Gastrocnemius medialis (tissue), 4 donors: ENCODE results near the gene CAP1. TPM values are rescaled to one million over a fixed set of nuclear protein-coding genes. Genes with fewer than 3 reads are reported as not detected.
"Not testable (repeated sequence)": the region's sequence is repeated elsewhere in the genome, so short reads cannot be mapped to it uniquely, and the experiment has no call there.

ENCODE experiments used
- ATAC-seq, 2 donors: fragments of 150-250 bp; one replicate each; pipeline ENCODE4 v1.9.1; 2016
- DNase-seq, 2 donors: peaks; one replicate each; pipeline ENCODE4 v3.0.0-alpha.2; 2019
- H3K27ac ChIP-seq, 4 donors: fragments of 200-600 bp; sonication (generic); 1 replicate in 1 of 4; 2 replicates in 3 of 4; pipeline ENCODE4 v1.5.1; 2016 to 2018; ENCODE audit warnings: mild to moderate bottlenecking in 2 of 4, moderate library complexity in 1 of 4
- H3K27me3 ChIP-seq, 3 donors: fragments of 200-600 bp; sonication (generic) in 2 of 3; 1 replicate in 1 of 3; 2 replicates in 2 of 3; pipeline versions ENCODE4 v1.5.1 to v1.6.0; 2016 to 2019; ENCODE audit warnings: mild to moderate bottlenecking in 1 of 3, moderate library complexity in 1 of 3
- H3K36me3 ChIP-seq, 2 donors: fragments of 200-600 bp; sonication (generic) in 1 of 2; one replicate each; pipeline ENCODE4 v1.5.1; 2017 to 2018
- H3K4me1 ChIP-seq, 2 donors: fragments of 200-600 bp; sonication (generic) in 1 of 2; one replicate each; pipeline ENCODE4 v1.5.1; 2016 to 2017; ENCODE audit warnings: mild to moderate bottlenecking in 2 of 2
- H3K4me3 ChIP-seq, 4 donors: fragments of 200-600 bp; sonication (generic) in 3 of 4; 1 replicate in 1 of 4; 2 replicates in 3 of 4; pipeline ENCODE4 v1.5.1; 2016 to 2019; ENCODE audit warnings: mild to moderate bottlenecking in 2 of 4
- H3K9me3 ChIP-seq, 3 donors: fragments of 200-600 bp; sonication (generic) in 2 of 3; 1 replicate in 1 of 3; 2 replicates in 2 of 3; pipeline ENCODE4 v1.5.1; 2016 to 2019
- POLR2A ChIP-seq, 2 donors: fragments of 450-650 bp; IDR thresholded peaks; one replicate each; pipeline ENCODE4 v1.6.1; 2017; ENCODE audit warnings: antibody characterized with exemption in 2 of 2, mild to moderate bottlenecking in 2 of 2, moderate library complexity in 2 of 2
- in situ Hi-C, 4 donors: fragments of 200-750 bp; cut with MboI; loops; one replicate each; pipeline versions ENCODE4 v1.15.0 to v1.8.0; 2017; ENCODE audit warnings: low sequenced_read_pairs in 4 of 4
- intact Hi-C: fragments of 100-400 bp; cut with DNase I; formaldehyde crosslinking; loops from one replicate; pipeline ENCODE4 v1.15.1; 2023; ENCODE audit warnings: low total_unique reads
- total RNA-seq, 4 donors: library from RNA; depleted of rRNA; stranded (reverse); fragments of >200 nt; gene quantifications; one replicate each; pipeline versions ENCODE4 v1.1.0 to v1.2.3, GENCODE V29; 2016
- TF ChIP-seq, protein P1 (sequence below), 5 experiments: fragments of 450-650 bp in 3 of 5; fragments of 200-600 bp in 2 of 5; sonication (generic) in 2 of 5; IDR thresholded peaks in 4 of 5; conservative IDR thresholded peaks in 1 of 5; 1 replicate in 4 of 5; 2 replicates in 1 of 5; pipeline ENCODE4 v1.5.1; 2016 to 2019; ENCODE audit warnings: antibody characterized with exemption in 5 of 5, mild to moderate bottlenecking in 3 of 5, moderate library complexity in 3 of 5

The CAP1 gene
- total RNA-seq, 4 donors from 2014 or later = 35.5 to 67.0 (median 48.7) TPM

GRCh38 chr1:40036574-40036973 is 4.0 kb upstream of the CAP1 start:
- Histone ChIP-seq H3K27me3 (no peaks in the 10 kb centered on the region), H3K36me3 (no peaks in the 10 kb centered on the region), H3K4me1 (peaks cover 34 to 37% of the 10 kb centered on the region in 2 donors), H3K27ac (peak overlapping the region; percentile 95 to 100 (median 99)), H3K9me3 (no peaks in the 10 kb centered on the region), H3K4me3 (peak overlapping the region in 2 of 4 donors; percentile 25 to 26)
- intact Hi-C loops (loop anchor here (5.0 kb wide), 1 partner anchor 356 kb away; no protein-coding TSS in a partner anchor), in situ Hi-C loops (loop anchor here in 1 of 4 donors (10.0 kb wide), 1 partner anchor 112 kb away; no protein-coding TSS in a partner anchor)
- peak; percentile 78 to 86 for DNase-seq
- TF ChIP-seq POLR2A (IDR thresholded peaks at IDR 0.05) = no peak
- TF ChIP-seq, protein P1, sequence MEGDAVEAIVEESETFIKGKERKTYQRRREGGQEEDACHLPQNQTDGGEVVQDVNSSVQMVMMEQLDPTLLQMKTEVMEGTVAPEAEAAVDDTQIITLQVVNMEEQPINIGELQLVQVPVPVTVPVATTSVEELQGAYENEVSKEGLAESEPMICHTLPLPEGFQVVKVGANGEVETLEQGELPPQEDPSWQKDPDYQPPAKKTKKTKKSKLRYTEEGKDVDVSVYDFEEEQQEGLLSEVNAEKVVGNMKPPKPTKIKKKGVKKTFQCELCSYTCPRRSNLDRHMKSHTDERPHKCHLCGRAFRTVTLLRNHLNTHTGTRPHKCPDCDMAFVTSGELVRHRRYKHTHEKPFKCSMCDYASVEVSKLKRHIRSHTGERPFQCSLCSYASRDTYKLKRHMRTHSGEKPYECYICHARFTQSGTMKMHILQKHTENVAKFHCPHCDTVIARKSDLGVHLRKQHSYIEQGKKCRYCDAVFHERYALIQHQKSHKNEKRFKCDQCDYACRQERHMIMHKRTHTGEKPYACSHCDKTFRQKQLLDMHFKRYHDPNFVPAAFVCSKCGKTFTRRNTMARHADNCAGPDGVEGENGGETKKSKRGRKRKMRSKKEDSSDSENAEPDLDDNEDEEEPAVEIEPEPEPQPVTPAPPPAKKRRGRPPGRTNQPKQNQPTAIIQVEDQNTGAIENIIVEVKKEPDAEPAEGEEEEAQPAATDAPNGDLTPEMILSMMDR (IDR thresholded peaks at IDR 0.05 in 4 of 5, conservative IDR thresholded peaks at IDR 0.05 in 1 of 5) = no peak
- peak; percentile 35 to 40 for ATAC-seq

DNA sequence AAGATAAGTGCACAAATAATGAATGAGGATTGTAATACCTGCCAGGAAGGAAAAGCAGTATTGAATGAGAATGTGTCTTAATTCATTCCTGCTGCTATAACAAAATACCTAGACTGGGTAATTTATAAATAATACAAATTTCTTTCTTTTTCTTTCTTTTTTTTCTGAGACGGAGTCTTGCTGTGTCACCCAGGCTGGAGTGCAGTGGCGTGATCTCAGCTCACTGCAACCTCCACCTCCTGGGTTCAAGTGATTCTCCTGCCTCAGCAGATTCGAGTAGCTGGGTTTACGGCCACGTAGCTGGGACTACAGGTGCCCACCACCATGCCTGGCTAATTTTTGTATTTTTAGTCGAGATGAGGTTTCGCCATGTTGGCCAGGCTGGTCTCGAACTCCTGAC is 3.3 kb upstream of the CAP1 start:
- intact Hi-C loops = loop anchor here (5.0 kb wide), 1 partner anchor 355 kb away; no protein-coding TSS in a partner anchor

GRCh38 chr1:40038697-40039096 is 1.8 kb upstream of the CAP1 start:
- ATAC-seq = no peak
- Histone ChIP-seq H3K27ac (peak overlapping the region; percentile 95 to 100 (median 99)), H3K4me3 (no peak overlapping the region), H3K27me3 (no peaks in the 10 kb centered on the region), H3K36me3 (no peaks in the 10 kb centered on the region), H3K9me3 (no peaks in the 10 kb centered on the region), H3K4me1 (peaks cover 42 to 45% of the 10 kb centered on the region in 2 donors)
- in situ Hi-C loops (loop anchor here in 1 of 4 donors (10.0 kb wide), 1 partner anchor 114 kb away; no protein-coding TSS in a partner anchor), intact Hi-C loops (loop anchor here (5.0 kb wide), 1 partner anchor 354 kb away; no protein-coding TSS in a partner anchor)
- no peak for TF ChIP-seq POLR2A (IDR thresholded peaks at IDR 0.05)
- TF ChIP-seq, protein P1 (IDR thresholded peaks at IDR 0.05 in 4 of 5, conservative IDR thresholded peaks at IDR 0.05 in 1 of 5) = no peak
- DNase-seq = no peak

More for the DNA sequence above, 3.3 kb upstream of the CAP1 start:
- H3K9me3 ChIP-seq, H3K27me3 ChIP-seq, H3K36me3 ChIP-seq, ATAC-seq, H3K4me3 ChIP-seq, DNase-seq: not testable (repeated sequence)
- Histone ChIP-seq H3K27ac (peak overlapping the region; percentile 95 to 100 (median 99)), H3K4me1 (peaks cover 38 to 41% of the 10 kb centered on the region in 2 donors)
- in situ Hi-C loops = loop anchor here in 1 of 4 donors (10.0 kb wide), 1 partner anchor 112 kb away; no protein-coding TSS in a partner anchor

- H3K27me3 ChIP-seq = no peaks in the 10 kb centered on the region
- peaks cover 45 to 51% of the 10 kb centered on the region in 2 donors for H3K4me1 ChIP-seq
- peak overlapping the region; percentile 80 to 98 (median 98) for H3K4me3 ChIP-seq
- ATAC-seq = peak; percentile 0 to 11
- TF ChIP-seq, protein P1 (IDR thresholded peaks at IDR 0.05 in 4 of 5, conservative IDR thresholded peaks at IDR 0.05 in 1 of 5) = peak in 2 of 5 experiments; percentile 18 to 35
- TF ChIP-seq POLR2A (IDR thresholded peaks at IDR 0.05) = no peak
- H3K27ac ChIP-seq = peak overlapping the region; percentile 95 to 100 (median 99)
- intact Hi-C loops = loop anchor here (5.0 kb wide), 1 partner anchor 353 kb away; no protein-coding TSS in a partner anchor
- DNase-seq = peak in 1 of 2 donors; percentile 7
- no peaks in the 10 kb centered on the region for H3K36me3 ChIP-seq
- no peaks in the 10 kb centered on the region for H3K9me3 ChIP-seq
- in situ Hi-C loops = loop anchor here in 1 of 4 donors (10.0 kb wide), 1 partner anchor 114 kb away; no protein-coding TSS in a partner anchor
Observed at GRCh38 chr1:40039245-40039756, 1.2 kb upstream of the CAP1 start.
